Stomach (tissue), 4 donors: ENCODE results near the gene SLC6A3.

ENCODE experiments used
- CTCF ChIP-seq, 7 experiments: fragments of 450-650 bp in 4 of 7; fragments of 200-600 bp in 3 of 7; sonication (generic) in 3 of 7; IDR thresholded peaks; one replicate each; pipeline ENCODE4 v1.5.1; 2016 to 2019; ENCODE audit warnings: antibody characterized with exemption in 7 of 7, control low read depth in 2 of 7, mild to moderate bottlenecking in 1 of 7
- EP300 ChIP-seq: sonication (generic); formaldehyde crosslinking; IDR thresholded peaks from one replicate; pipeline ENCODE4 v1.6.1; 2017; ENCODE audit warnings: antibody characterized with exemption
- POLR2A ChIP-seq, 4 donors: fragments of 450-650 bp; IDR thresholded peaks; one replicate each; pipeline ENCODE4 v1.6.1; 2016; ENCODE audit warnings: antibody characterized with exemption in 4 of 4, control low read depth in 2 of 4, mild to moderate bottlenecking in 1 of 4, moderate library complexity in 1 of 4
- POLR2AphosphoS5 ChIP-seq, 3 donors: sonication (generic); formaldehyde crosslinking; IDR thresholded peaks; one replicate each; pipeline ENCODE4 v1.6.1; 2016; ENCODE audit warnings: antibody characterized with exemption in 3 of 3

DNA sequence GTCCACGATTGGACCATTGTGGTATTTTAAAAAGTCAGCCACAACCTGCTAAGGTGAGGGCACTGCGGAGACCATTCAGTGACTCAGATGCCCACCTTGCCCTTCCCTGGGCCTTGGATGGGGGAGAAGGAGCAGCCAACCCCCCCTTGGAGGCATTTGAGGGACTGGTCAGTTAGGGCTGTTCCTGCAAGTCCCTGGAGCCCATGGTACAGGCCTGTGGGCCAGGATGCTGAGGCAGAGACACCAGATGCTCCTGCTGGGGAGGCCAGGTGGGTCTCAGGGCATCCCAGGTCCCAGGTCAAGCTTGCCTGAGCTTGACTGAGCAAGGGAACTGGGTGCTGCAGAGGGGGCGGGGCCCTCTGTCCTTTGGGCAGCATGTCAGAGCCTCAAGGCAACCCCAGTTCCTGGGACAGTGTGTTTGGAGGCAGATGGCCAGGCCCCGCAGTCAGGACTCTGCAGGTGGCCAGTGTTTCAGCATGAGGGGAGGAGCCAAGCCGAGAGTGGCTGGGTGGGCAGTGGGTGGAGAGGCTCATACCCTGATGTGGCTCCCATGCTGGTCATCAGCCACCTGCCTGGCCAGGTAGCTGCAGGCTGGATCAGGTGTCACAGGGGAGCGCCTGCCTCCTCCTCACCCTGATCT, 27.5 kb downstream of the SLC6A3 start:
- TF ChIP-seq CTCF (IDR thresholded peaks at IDR 0.05): no peak
- no peak for TF ChIP-seq POLR2A (IDR thresholded peaks at IDR 0.05)
- no peak for TF ChIP-seq EP300
- no peak for TF ChIP-seq POLR2AphosphoS5 (IDR thresholded peaks at IDR 0.05)
